ENCODE data around the gene MAP2K3.

Gene MAP2K3

DNA sequence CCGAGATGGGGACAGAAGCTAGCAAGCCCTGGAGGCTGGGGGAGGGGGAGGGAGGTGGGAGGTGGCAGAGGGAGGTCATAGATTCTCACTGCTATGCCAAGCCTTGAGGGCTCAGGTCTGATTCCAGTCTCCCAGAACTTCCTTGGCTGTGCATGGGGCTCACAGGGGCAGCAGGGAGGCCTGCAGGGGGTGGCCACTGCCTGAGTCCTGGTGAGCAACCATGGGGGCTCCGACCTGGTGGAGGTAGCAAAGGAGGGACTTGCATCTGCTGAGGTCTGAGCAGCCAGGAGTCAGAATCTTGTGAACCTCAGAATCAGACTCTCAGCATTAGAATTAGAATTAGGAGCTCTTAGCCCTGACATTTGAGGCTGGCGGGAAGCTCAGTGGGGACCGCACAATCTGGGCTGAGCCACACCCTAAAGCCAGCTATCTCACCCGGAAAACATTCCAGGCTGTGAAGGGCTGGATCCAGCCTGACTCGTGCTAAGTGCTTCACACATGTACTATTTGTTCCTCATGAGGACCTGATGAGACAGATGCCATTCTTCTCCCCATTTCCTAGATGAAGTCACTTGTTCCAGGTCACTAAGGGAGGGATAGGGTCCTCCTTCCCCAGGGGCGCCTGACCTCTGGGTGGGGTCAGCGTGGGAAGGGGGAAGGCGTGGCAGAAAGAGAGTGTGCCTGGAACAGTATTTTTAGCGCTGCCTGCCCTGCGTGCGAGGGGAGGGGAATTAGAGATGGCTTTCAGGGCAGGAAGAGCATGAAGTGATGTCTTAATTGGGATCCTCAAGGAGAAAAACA is 74.4 kb downstream of the MAP2K3 start:
- FAIRE-seq (no peak), DNase-seq (ENCODE audit: extremely low spot score, insufficient read length, low read depth) (no peak)

DNA sequence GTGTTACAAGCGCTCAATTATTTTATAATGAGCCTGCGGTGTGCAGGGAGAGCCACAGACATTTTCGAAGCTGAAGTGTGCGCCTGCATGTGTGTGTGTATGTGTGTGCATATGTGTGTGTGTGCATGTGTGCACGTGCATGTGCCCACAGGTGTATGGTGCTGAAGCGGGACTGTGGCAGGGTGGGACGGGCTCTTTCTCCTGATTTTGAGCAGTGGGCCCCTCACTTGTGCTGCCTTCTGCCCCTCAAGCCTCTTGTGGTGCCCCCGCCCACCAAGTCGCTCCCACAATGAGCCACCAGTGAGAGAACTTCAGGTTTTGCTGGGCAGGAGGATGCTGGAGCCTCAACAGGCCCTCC is 75.0 kb downstream of the MAP2K3 start:
- DNase-seq (ENCODE audit: extremely low spot score, insufficient read length, low read depth): no peak
- no peak for FAIRE-seq

GRCh38 chr17:21360048-21360447 is 75.5 kb downstream of the MAP2K3 start:
- DNase-seq (ENCODE audit: extremely low spot score, insufficient read length, low read depth): no peak
- no peak for FAIRE-seq

DNA sequence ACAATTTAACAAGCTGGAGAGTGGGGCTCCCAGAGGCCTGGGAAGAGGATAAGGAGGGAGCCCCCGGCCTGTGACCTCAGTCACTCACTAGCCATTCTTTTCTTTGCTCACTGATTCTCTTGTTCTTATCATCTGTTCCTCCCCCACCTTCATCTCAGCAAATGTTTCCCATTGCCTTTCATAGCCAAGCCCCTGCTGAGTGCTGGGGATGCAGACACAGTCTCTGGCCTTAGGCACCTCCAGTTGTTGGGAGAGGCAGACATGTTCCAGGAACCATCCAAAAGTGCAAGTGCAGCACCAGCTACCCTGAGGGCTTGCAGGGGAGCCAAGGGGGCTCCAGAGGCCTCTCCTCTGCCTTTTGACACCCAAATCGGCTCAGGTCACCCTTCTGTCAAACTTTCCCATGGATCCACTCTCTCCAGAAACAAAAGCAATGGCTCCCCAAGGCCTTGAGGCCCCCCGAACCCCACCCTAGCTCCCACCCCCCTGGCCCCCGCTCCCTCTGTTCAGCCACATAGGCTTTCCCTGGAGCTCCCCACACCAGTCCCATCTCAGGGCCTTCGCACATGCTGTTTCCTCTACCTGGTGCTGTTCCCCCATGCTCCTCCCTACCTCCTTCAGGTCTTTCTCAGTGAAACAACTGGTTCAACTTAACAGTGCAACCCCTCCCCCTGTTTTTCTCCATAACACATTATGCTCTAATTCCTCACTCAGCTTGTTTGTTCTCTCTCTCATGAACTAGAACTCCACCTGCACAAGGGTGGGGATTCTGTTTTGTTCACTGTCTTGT is 76.7 kb downstream of the MAP2K3 start:
- DNase-seq (ENCODE audit: extremely low spot score, insufficient read length, low read depth) (no peak), FAIRE-seq (no peak)

DNA sequence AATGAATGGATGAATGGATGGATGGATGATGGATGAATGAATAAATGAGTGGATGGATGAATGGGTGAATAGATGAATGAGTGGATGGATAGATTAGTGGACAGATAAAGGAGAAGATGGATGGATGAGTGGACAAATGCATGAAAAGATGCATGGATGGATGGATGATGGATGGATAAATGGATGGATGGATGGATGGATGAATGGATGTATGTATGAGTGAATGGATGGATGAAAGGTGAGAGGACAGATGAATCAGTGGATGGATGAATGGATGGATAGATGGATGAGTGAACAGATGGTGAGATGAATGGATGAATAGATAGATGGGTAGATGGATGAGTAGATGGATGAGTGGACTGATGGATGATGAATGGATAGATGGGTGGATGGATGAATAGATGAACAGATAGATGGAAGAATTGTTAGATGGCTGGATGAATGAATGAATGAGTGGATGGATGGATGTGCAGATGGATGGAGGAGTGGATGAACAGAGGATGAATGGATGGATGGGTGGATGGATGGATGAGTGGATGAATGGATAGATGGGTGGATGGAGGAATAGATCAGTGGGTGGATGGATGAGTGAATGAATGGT is 77.9 kb downstream of the MAP2K3 start:
- FAIRE-seq (no peak), DNase-seq (ENCODE audit: extremely low spot score, insufficient read length, low read depth) (no peak)

GRCh38 chr17:21363776-21364642 is 79.5 kb downstream of the MAP2K3 start:
- DNase-seq (ENCODE audit: extremely low spot score, insufficient read length, low read depth) (no peak), FAIRE-seq (no peak)

Measured in GM18507 (cell line).